GM12878 (cell line): Measurements from ENCODE around the gene SGIP1. TPM values are rescaled to one million over a fixed set of nuclear protein-coding genes. Genes with fewer than 3 reads are reported as not detected.
A peak's percentile ranks its signal among the peaks of the same experiment; 100 is the strongest.

ENCODE experiments used
- ATAC-seq: fragments of 200-7000 bp; cut with Tn5 transposase; 3 replicates; pipeline ENCODE4 v1.9.1; 2020; ENCODE audit warnings: mild to moderate bottlenecking, moderate library complexity
- BruUV-seq: library from RNA; stranded (reverse); fragments of 400-500 nt; replicated peaks from 2 replicates; lab custom pipeline; 2021; lab: Mats Ljungman, UMichigan
- CTCF ChIA-PET: fragments of 300-600 bp; sonication (Branson Sonifier 250); formaldehyde crosslinking; extraction: SDS; loops from one replicate; lab custom pipeline; 2021; ENCODE audit warnings: inconsistent platforms; lab: Yijun Ruan, JAX
- POLR2A ChIA-PET: fragments of 350-600 bp; formaldehyde crosslinking; extraction: SDS; loops from one replicate; lab custom pipeline; 2021; ENCODE audit warnings: inconsistent platforms; lab: Charles Lee
- RAD21 ChIA-PET: fragments of 300-600 bp; sonication (Branson Sonifier 250); formaldehyde crosslinking; loops from one replicate; lab custom pipeline; 2023; ENCODE audit warnings: antibody characterized with exemption; ENCODE audit not compliant: unreplicated experiment; lab: Charles Lee
- SMC1A ChIA-PET: fragments of 300-600 bp; sonication (Branson Sonifier 250); formaldehyde crosslinking; loops from one replicate; lab custom pipeline; 2023; ENCODE audit not compliant: unreplicated experiment, uncharacterized antibody; lab: Charles Lee
- DNase-seq: peaks from one replicate; pipeline ENCODE4 v3.0.0-alpha.2; 2011; ENCODE audit warnings: low read depth, low spot score
- FAIRE-seq: peaks from 3 replicates; lab custom pipeline; 2011; peaks lifted over from hg19 to GRCh38; lab: Jason Lieb, UNC
- H2AFZ ChIP-seq: 2 replicates; pipeline ENCODE4 v1.6.0; 2011; ENCODE audit warnings: low read depth, low read length, control low read depth; ENCODE audit not compliant: control insufficient read depth
- H3K27ac ChIP-seq: 2 replicates; pipeline ENCODE4 v1.5.1; 2011; ENCODE audit warnings: control low read depth; ENCODE audit not compliant: control insufficient read depth, insufficient read depth
- H3K27me3 ChIP-seq, 2 experiments: replicated peaks in 1 of 2; 2 replicates each; pipeline versions ENCODE4 v1.6.0 to v1.6.1; 2011; ENCODE audit warnings: low read length in 1 of 2; ENCODE audit not compliant: control insufficient read depth in 2 of 2, insufficient read depth in 2 of 2
- H3K36me3 ChIP-seq, 2 experiments: 2 replicates each; pipeline ENCODE4 v1.5.1; 2011; ENCODE audit warnings: low read length in 1 of 2; ENCODE audit not compliant: control insufficient read depth in 2 of 2, insufficient read depth in 2 of 2
- H3K4me1 ChIP-seq: 2 replicates; pipeline ENCODE4 v1.6.1; 2011; ENCODE audit warnings: mild to moderate bottlenecking, low read length, moderate library complexity, mixed read lengths; ENCODE audit not compliant: control insufficient read depth, insufficient read depth
- H3K4me2 ChIP-seq: 2 replicates; pipeline ENCODE4 v1.6.0; 2011; ENCODE audit warnings: control low read depth; ENCODE audit not compliant: control insufficient read depth, insufficient read depth
- H3K4me3 ChIP-seq: fragments of 200-600 bp; sonication (generic); 2 replicates; pipeline ENCODE4 v1.5.1; 2016
- H3K79me2 ChIP-seq: 2 replicates; pipeline ENCODE4 v1.6.0; 2011; ENCODE audit warnings: low read length; ENCODE audit not compliant: control insufficient read depth, insufficient read depth
- H3K9ac ChIP-seq: 2 replicates; pipeline ENCODE4 v1.8.0; 2011; ENCODE audit warnings: low read length, control low read depth, mixed read lengths; ENCODE audit not compliant: control insufficient read depth, insufficient read depth
- H3K9me3 ChIP-seq: replicated peaks from 3 replicates; pipeline ENCODE4 v1.5.1; 2011; ENCODE audit warnings: mild to moderate bottlenecking, low read length; ENCODE audit not compliant: control insufficient read depth, insufficient read depth
- H4K20me1 ChIP-seq: 2 replicates; pipeline ENCODE4 v1.6.0; 2011; ENCODE audit not compliant: control insufficient read depth, insufficient read depth
- BHLHE40 ChIP-seq, 2 experiments: fragments of 450-650 bp in 1 of 2; IDR thresholded peaks; 2 replicates each; pipeline ENCODE4 v1.6.1; 2011 to 2017; ENCODE audit warnings: low read depth in 2 of 2, borderline replicate concordance in 1 of 2, improper control_type of control experiment in 1 of 2, low read length in 1 of 2, mild to moderate bottlenecking in 1 of 2
- RAD51 ChIP-seq: fragments of 450-650 bp; IDR thresholded peaks from 2 replicates; pipeline ENCODE4 v1.6.1; 2016; ENCODE audit warnings: moderate library complexity, mild to moderate bottlenecking, inconsistent platforms
- ZNF384 ChIP-seq: IDR thresholded peaks from 2 replicates; pipeline ENCODE4 v1.6.1; 2012; ENCODE audit warnings: low read depth, mild to moderate bottlenecking, low read length, improper control_type of control experiment, borderline replicate concordance
- WGBS: methylation state at CpG from one replicate; pipeline ENCODE4 v1.1.6; 2016; ENCODE audit warnings: low lambda C conversion rate; ENCODE audit not compliant: insufficient replicate concordance, insufficient coverage; ENCODE audit errors: missing lambda C conversion rate; 5-methylcytosine and 5-hydroxymethylcytosine counted together
- in situ Hi-C: fragments of 300-500 bp; cut with MboI; formaldehyde crosslinking; loops from 9 replicates; pipeline ENCODE4 v1.14.3; 2018; ENCODE audit warnings: mixed read lengths
- intact Hi-C: fragments of 100-400 bp; cut with micrococcal nuclease; formaldehyde crosslinking; loops from one replicate; pipeline ENCODE4 v1.14.2; 2022; ENCODE audit not compliant: unreplicated experiment
- polyA plus RNA-seq, 11 experiments: library from polyadenylated mRNA; depleted of rRNA in 4 of 11; unstranded in 6 of 11; stranded (reverse) in 5 of 11; fragments of >200 nt; fragmentation: Nextera tagmentation in 4 of 11; fragmentation: Illumina TruSeq in 1 of 11; extraction: Ambion mirVana in 4 of 11; extraction: Trizol in 1 of 11; gene quantifications; 1 replicate in 1 of 11; 2 replicates in 10 of 11; pipeline versions ENCODE4 v1.2.1 to v1.2.3, GENCODE V29; 2011 to 2016; ENCODE audit warnings: inconsistent platforms in 2 of 11, missing spikeins in 2 of 11, low read depth in 1 of 11
- total RNA-seq, 4 experiments: library from RNA; depleted of rRNA in 3 of 4; stranded (reverse); fragments of >200 nt in 3 of 4; fragmentation: Illumina TruSeq in 1 of 4; extraction: Trizol in 1 of 4; gene quantifications; 2 replicates each; pipeline versions ENCODE4 v1.2.1 to v1.2.3, GENCODE V29; 2013 to 2021
- TF ChIP-seq, protein P1 (sequence below): IDR thresholded peaks from 2 replicates; pipeline ENCODE4 v1.6.1; 2012; ENCODE audit warnings: improper control_type of control experiment, low read depth, low read length; ENCODE audit not compliant: insufficient replicate concordance
- TF ChIP-seq, protein P2 (sequence below): fragments of 450-650 bp; IDR thresholded peaks from 2 replicates; pipeline ENCODE4 v1.6.1; 2017; ENCODE audit warnings: borderline replicate concordance

The SGIP1 gene
- total and polyA plus RNA-seq, 10 of the 15 experiments (the other 5 are each of a cell fraction or from before 2014, with no cell fraction given), result 0.15 TPM; not detected in 9

DNA sequence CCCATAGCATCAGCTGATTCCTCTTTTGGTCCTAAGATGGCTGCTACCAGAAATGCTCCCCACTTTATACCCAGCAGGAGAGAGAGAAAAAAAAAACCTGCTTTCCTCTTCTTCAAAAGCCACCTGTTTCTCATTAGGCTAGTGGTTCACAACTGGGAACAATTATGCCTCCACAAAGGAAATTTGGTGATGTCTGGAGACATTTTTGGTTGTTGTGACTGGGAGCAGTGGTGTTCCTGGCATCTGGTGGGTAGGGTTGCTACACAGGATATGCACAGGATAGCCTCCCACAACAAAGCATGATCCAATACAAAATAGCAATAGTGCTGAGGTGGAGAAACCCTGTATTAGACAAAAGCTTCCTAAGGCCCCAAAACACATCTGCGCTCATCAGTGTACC, 38.5 kb upstream of the SGIP1 start (continued):
- TF ChIP-seq, protein P1, sequence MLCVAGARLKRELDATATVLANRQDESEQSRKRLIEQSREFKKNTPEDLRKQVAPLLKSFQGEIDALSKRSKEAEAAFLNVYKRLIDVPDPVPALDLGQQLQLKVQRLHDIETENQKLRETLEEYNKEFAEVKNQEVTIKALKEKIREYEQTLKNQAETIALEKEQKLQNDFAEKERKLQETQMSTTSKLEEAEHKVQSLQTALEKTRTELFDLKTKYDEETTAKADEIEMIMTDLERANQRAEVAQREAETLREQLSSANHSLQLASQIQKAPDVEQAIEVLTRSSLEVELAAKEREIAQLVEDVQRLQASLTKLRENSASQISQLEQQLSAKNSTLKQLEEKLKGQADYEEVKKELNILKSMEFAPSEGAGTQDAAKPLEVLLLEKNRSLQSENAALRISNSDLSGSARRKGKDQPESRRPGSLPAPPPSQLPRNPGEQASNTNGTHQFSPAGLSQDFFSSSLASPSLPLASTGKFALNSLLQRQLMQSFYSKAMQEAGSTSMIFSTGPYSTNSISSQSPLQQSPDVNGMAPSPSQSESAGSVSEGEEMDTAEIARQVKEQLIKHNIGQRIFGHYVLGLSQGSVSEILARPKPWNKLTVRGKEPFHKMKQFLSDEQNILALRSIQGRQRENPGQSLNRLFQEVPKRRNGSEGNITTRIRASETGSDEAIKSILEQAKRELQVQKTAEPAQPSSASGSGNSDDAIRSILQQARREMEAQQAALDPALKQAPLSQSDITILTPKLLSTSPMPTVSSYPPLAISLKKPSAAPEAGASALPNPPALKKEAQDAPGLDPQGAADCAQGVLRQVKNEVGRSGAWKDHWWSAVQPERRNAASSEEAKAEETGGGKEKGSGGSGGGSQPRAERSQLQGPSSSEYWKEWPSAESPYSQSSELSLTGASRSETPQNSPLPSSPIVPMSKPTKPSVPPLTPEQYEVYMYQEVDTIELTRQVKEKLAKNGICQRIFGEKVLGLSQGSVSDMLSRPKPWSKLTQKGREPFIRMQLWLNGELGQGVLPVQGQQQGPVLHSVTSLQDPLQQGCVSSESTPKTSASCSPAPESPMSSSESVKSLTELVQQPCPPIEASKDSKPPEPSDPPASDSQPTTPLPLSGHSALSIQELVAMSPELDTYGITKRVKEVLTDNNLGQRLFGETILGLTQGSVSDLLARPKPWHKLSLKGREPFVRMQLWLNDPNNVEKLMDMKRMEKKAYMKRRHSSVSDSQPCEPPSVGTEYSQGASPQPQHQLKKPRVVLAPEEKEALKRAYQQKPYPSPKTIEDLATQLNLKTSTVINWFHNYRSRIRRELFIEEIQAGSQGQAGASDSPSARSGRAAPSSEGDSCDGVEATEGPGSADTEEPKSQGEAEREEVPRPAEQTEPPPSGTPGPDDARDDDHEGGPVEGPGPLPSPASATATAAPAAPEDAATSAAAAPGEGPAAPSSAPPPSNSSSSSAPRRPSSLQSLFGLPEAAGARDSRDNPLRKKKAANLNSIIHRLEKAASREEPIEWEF, result no peak
- TF ChIP-seq, protein P2, sequence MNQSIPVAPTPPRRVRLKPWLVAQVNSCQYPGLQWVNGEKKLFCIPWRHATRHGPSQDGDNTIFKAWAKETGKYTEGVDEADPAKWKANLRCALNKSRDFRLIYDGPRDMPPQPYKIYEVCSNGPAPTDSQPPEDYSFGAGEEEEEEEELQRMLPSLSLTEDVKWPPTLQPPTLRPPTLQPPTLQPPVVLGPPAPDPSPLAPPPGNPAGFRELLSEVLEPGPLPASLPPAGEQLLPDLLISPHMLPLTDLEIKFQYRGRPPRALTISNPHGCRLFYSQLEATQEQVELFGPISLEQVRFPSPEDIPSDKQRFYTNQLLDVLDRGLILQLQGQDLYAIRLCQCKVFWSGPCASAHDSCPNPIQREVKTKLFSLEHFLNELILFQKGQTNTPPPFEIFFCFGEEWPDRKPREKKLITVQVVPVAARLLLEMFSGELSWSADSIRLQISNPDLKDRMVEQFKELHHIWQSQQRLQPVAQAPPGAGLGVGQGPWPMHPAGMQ, result no peak

DNA sequence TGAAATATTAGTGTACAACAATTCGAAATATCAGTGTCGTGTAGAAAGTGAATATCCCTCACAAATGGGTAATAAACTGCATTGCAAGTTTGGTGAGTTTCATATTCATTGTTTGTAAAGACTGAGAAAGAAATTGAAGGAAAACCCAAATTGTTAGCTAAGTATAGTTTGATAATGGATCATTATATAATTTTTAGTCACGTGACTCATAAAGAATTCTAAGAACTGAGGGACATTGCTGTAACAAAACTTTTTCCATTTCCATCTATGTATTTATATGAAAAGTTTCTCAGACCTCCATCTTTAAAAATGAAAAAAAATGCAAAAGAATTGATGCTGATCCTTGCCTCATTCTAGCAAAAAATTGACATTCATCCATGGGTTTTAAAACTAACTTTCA, 36.0 kb upstream of the SGIP1 start:
- Histone ChIP-seq H3K27ac (no peak overlapping the region), H3K9me3 (no peaks in the 10 kb centered on the region), H3K9ac (no peak overlapping the region), H2AFZ (no peak overlapping the region), H3K4me1 (no peaks in the 10 kb centered on the region), H3K4me3 (no peak overlapping the region), H3K36me3 (no peaks in the 10 kb centered on the region), H3K4me2 (no peak overlapping the region), H4K20me1 (no peaks in the 10 kb centered on the region), H3K79me2 (no peaks in the 10 kb centered on the region), H3K27me3 (no peaks in the 10 kb centered on the region; a peak in 1 of 4 replicates)
- TF ChIP-seq BHLHE40 (IDR thresholded peaks at IDR 0.05; ENCODE audit: borderline replicate concordance in 1 of 2, low read depth in 2 of 2, low read length in 1 of 2) (0 out of 4 replicates have a peak, but pooled peaks of 1 of the 2 experiments have one; percentile 8), RAD51 (peak; percentile 68; the same call in 1 of the 2 replicates), ZNF384 (no peak)
- ChIA-PET POLR2A (no interaction called here), SMC1A (no interaction called here), CTCF (interaction anchor here (1.2 kb wide), 1 partner anchor 10 kb away, joined by 4 read pairs; no protein-coding TSS in a partner anchor), RAD21 (no interaction called here)
- intact Hi-C loops (no loop called here), in situ Hi-C loops (no loop called here)
- FAIRE-seq, result no peak
- no peak for ATAC-seq
- WGBS, result 0% methylated on average over 3 of the region's 3 CpGs
- no TSS peak for BruUV-seq
- no peak for DNase-seq
